SK-N-SH (cell line): Measurements from ENCODE around the gene FBXO34. TPM values are rescaled to one million over a fixed set of nuclear protein-coding genes. Genes with fewer than 3 reads are reported as not detected.

Experiments used
- CTCF ChIA-PET: fragments of 300-600, 350-600 bp; formaldehyde crosslinking; extraction: SDS; loops from one replicate; lab custom pipeline; 2021; lab: Yijun Ruan, JAX
- POLR2A ChIA-PET: fragments of 350-600 bp; sonication (Branson Sonifier 250); formaldehyde crosslinking; extraction: SDS; loops from one replicate; lab custom pipeline; 2020; ENCODE audit warnings: antibody characterized with exemption, inconsistent platforms; lab: Yijun Ruan, JAX
- DNase-seq: peaks from one replicate; pipeline ENCODE4 v3.0.0; 2012
- H2AFZ ChIP-seq: fragments of 200-600 bp; sonication (generic); 2 replicates; pipeline ENCODE4 v1.8.1; 2016; ENCODE audit warnings: antibody characterized with exemption, mild to moderate bottlenecking, low read depth
- H3F3A ChIP-seq: fragments of 200-600 bp; sonication (generic); replicated peaks from 2 replicates; pipeline ENCODE3; 2016; ENCODE audit warnings: antibody characterized with exemption, mild to moderate bottlenecking; ENCODE audit not compliant: insufficient read depth
- H3K27ac ChIP-seq, 2 experiments: fragments of 200-500 bp in 1 of 2; fragments of 200-600 bp in 1 of 2; sonication (Bioruptor generic) in 1 of 2; sonication (generic), shearing (Covaris generic) in 1 of 2; 2 replicates each; pipeline versions ENCODE4 v1.5.1 to v1.6.1; 2014 to 2016; ENCODE audit warnings: low read depth in 2 of 2, inconsistent platforms in 1 of 2, low read length in 1 of 2, mild to moderate bottlenecking in 1 of 2, mixed read lengths in 1 of 2
- H3K27me3 ChIP-seq: fragments of 200-600 bp; sonication (generic), shearing (Covaris generic); 2 replicates; pipeline ENCODE4 v1.6.1; 2016; ENCODE audit warnings: mixed run types; ENCODE audit not compliant: insufficient read depth
- H3K36me3 ChIP-seq, 2 experiments: fragments of 200-500 bp in 1 of 2; fragments of 200-600 bp in 1 of 2; sonication (Bioruptor generic) in 1 of 2; sonication (generic) in 1 of 2; replicated peaks in 1 of 2; 2 replicates each; pipeline versions ENCODE3 to v1.5.1; 2014 to 2016; ENCODE audit warnings: low read length in 1 of 2, mild to moderate bottlenecking in 1 of 2; ENCODE audit not compliant: insufficient read depth in 2 of 2, control insufficient read depth in 1 of 2
- H3K4me1 ChIP-seq, 2 experiments: fragments of 200-500 bp in 1 of 2; fragments of 200-600 bp in 1 of 2; sonication (Bioruptor generic) in 1 of 2; sonication (generic), shearing (Covaris generic) in 1 of 2; 2 replicates each; pipeline versions ENCODE4 v1.5.1 to v1.6.1; 2014 to 2016; ENCODE audit warnings: low read depth in 1 of 2, low read length in 1 of 2, mixed run types in 1 of 2; ENCODE audit not compliant: insufficient read depth in 2 of 2, control insufficient read depth in 1 of 2
- H3K4me2 ChIP-seq: fragments of 200-600 bp; sonication (generic), shearing (Covaris generic); 2 replicates; pipeline ENCODE4 v1.6.1; 2017; ENCODE audit warnings: mixed run types
- H3K4me3 ChIP-seq, 2 experiments: fragments of 200-500 bp in 1 of 2; fragments of 200-600 bp in 1 of 2; sonication (Bioruptor generic) in 1 of 2; sonication (generic), shearing (Covaris generic) in 1 of 2; 2 replicates each; pipeline versions ENCODE4 v1.5.1 to v1.8.1; 2014 to 2016; ENCODE audit warnings: low read depth in 2 of 2, inconsistent platforms in 1 of 2, low read length in 1 of 2, mild to moderate bottlenecking in 1 of 2, mixed read lengths in 1 of 2, moderate library complexity in 1 of 2
- H3K79me2 ChIP-seq: fragments of 200-600 bp; sonication (generic); 2 replicates; pipeline ENCODE4 v1.8.1; 2017; ENCODE audit warnings: mild to moderate bottlenecking; ENCODE audit not compliant: insufficient read depth
- H3K9ac ChIP-seq: fragments of 200-600 bp; sonication (generic); 2 replicates; pipeline ENCODE4 v1.6.1; 2017; ENCODE audit warnings: mixed run types
- H3K9me2 ChIP-seq: fragments of 200-600 bp; sonication (generic); 2 replicates; pipeline ENCODE4 v1.6.1; 2017; ENCODE audit warnings: mixed run types
- H3K9me3 ChIP-seq: fragments of 200-600 bp; sonication (generic); 2 replicates; pipeline ENCODE4 v1.6.1; 2017; ENCODE audit warnings: mixed run types, mild to moderate bottlenecking, moderate library complexity
- H4K20me1 ChIP-seq: fragments of 200-600 bp; sonication (generic); 2 replicates; pipeline ENCODE4 v1.6.1; 2017; ENCODE audit warnings: mild to moderate bottlenecking, mixed run types; ENCODE audit not compliant: insufficient read depth
- CHD2 ChIP-seq: fragments of 150-350 bp; IDR thresholded peaks from 2 replicates; pipeline ENCODE4 v1.6.1; 2018; ENCODE audit warnings: low read length; ENCODE audit not compliant: partially characterized antibody
- CTCF ChIP-seq: fragments of 200-600 bp; sonication (generic); IDR thresholded peaks from 2 replicates; pipeline ENCODE4 v1.6.1; 2017; ENCODE audit warnings: antibody characterized with exemption, mild to moderate bottlenecking, moderate library complexity
- GATA2 ChIP-seq: sonication (generic); formaldehyde crosslinking; IDR thresholded peaks from 2 replicates; pipeline ENCODE4 v1.5.0; 2020; ENCODE audit warnings: mild to moderate bottlenecking, missing genetic modification reagents
- MEF2A ChIP-seq: IDR thresholded peaks from 2 replicates; pipeline ENCODE4 v1.4.0; 2012; ENCODE audit warnings: low read depth, borderline replicate concordance
- NFIC ChIP-seq: IDR thresholded peaks from 2 replicates; pipeline ENCODE4 v1.4.0; 2012; ENCODE audit warnings: borderline replicate concordance
- PBX3 ChIP-seq: IDR thresholded peaks from 2 replicates; pipeline ENCODE4; 2012
- RAD21 ChIP-seq: IDR thresholded peaks from 2 replicates; pipeline ENCODE4 v1.6.1; 2012; ENCODE audit warnings: mild to moderate bottlenecking, low read length
- RCOR1 ChIP-seq: fragments of 150-350 bp; IDR thresholded peaks from 2 replicates; pipeline ENCODE4 v1.6.1; 2017; ENCODE audit warnings: antibody characterized with exemption, low read length
- RFX5 ChIP-seq: IDR thresholded peaks from 2 replicates; pipeline ENCODE4 v1.6.1; 2012; ENCODE audit warnings: mild to moderate bottlenecking, improper control_type of control experiment, low read length
- USF1 ChIP-seq: IDR thresholded peaks from 2 replicates; pipeline ENCODE4 v1.4.0; 2012; ENCODE audit warnings: low read depth, borderline replicate concordance
- YY1 ChIP-seq: IDR thresholded peaks from 2 replicates; pipeline ENCODE4 v1.4.0; 2012; ENCODE audit warnings: low read depth, mild to moderate bottlenecking
- WGBS: methylation state at CpG from one replicate; pipeline ENCODE4 v1.1.6; 2017; ENCODE audit warnings: low lambda C conversion rate; 5-methylcytosine and 5-hydroxymethylcytosine counted together
- polyA plus RNA-seq, 3 experiments: library from polyadenylated mRNA; depleted of rRNA; stranded (reverse); fragments of >200 nt; gene quantifications; 2 replicates each; pipeline ENCODE4 v1.2.3, GENCODE V29; 2012
- small RNA-seq, 7 experiments: library from RNA; depleted of rRNA; stranded (forward); fragments of <200 nt; gene quantifications; one replicate each; pipeline ENCODE3, GENCODE V24; 2012
- TF ChIP-seq, protein P1 (sequence below): IDR thresholded peaks from 2 replicates; pipeline ENCODE4 v1.4.0; 2012; ENCODE audit warnings: low read depth, borderline replicate concordance

FBXO34 gene
- polyA plus RNA-seq, 1 of the 3 experiments (the other 2 are of a cell fraction) = 10.0 TPM

- no peak overlapping the region for H3K4me2 ChIP-seq
- DNase-seq = no peak
- H3F3A ChIP-seq = no peaks in the 10 kb centered on the region
- no peak overlapping the region for H2AFZ ChIP-seq
- CTCF ChIA-PET = no interaction called here
- 94% methylated on average over 6 of the region's 6 CpGs for WGBS
- no peak overlapping the region for H3K4me3 ChIP-seq
- no peaks in the 10 kb centered on the region for H3K27me3 ChIP-seq
- H3K79me2 ChIP-seq = peaks cover 47% of the 10 kb centered on the region
- peaks cover 2 to 10% of the 10 kb centered on the region in 2 experiments; a peak in 3 of 4 replicates for H3K4me1 ChIP-seq
- no peaks in the 10 kb centered on the region for H3K9me3 ChIP-seq
- no peaks in the 10 kb centered on the region for H3K9me2 ChIP-seq
- POLR2A ChIA-PET = no interaction called here
- H3K36me3 ChIP-seq = no peaks in the 10 kb centered on the region
- H4K20me1 ChIP-seq = peaks cover 21% of the 10 kb centered on the region
- no peak overlapping the region for H3K9ac ChIP-seq
- TF ChIP-seq, protein P1, sequence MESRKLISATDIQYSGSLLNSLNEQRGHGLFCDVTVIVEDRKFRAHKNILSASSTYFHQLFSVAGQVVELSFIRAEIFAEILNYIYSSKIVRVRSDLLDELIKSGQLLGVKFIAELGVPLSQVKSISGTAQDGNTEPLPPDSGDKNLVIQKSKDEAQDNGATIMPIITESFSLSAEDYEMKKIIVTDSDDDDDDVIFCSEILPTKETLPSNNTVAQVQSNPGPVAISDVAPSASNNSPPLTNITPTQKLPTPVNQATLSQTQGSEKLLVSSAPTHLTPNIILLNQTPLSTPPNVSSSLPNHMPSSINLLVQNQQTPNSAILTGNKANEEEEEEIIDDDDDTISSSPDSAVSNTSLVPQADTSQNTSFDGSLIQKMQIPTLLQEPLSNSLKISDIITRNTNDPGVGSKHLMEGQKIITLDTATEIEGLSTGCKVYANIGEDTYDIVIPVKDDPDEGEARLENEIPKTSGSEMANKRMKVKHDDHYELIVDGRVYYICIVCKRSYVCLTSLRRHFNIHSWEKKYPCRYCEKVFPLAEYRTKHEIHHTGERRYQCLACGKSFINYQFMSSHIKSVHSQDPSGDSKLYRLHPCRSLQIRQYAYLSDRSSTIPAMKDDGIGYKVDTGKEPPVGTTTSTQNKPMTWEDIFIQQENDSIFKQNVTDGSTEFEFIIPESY = no peak
- TF ChIP-seq CTCF (no peak), NFIC (no peak), YY1 (no peak), RCOR1 (no peak), RFX5 (no peak), GATA2 (CRISPR knock-in tag) (no peak), CHD2 (no peak), RAD21 (no peak), PBX3 (no peak), USF1 (no peak), MEF2A (no peak)
- H3K27ac ChIP-seq = no peak overlapping the region
These were observed 130.5 kb downstream of the FBXO34 start for GRCh38 chr14:55401751-55402150.

Small RNAs within 50 kb of the gene (small RNA-seq; reads per million reads assigned to genes)
- 0 reads per million in 7 experiments for gene AL356801.1

Other genes starting within 250 kb of the FBXO34 start
- gene WDHD1, start 244.3 kb upstream of the FBXO34 start, polyA plus RNA-seq (2012; rRNA removed) = 2.9 and 3.6 TPM in 2 replicates
- 2.2 and 3.2 TPM in 2 replicates for gene SOCS4, start 244.2 kb upstream of the FBXO34 start, polyA plus RNA-seq (2012; rRNA removed)
- gene MAPK1IP1L, start 219.8 kb upstream of the FBXO34 start, polyA plus RNA-seq (2012; rRNA removed) = 105 and 129 TPM in 2 replicates
- gene LGALS3, start 142.2 kb upstream of the FBXO34 start, polyA plus RNA-seq (2012; rRNA removed) = 59.5 and 59.8 TPM in 2 replicates
- gene DLGAP5, start 79.8 kb upstream of the FBXO34 start, polyA plus RNA-seq (2012; rRNA removed) = 6.2 and 6.4 TPM in 2 replicates
- gene ATG14, start 140.4 kb downstream of the FBXO34 start, polyA plus RNA-seq (2012; rRNA removed) = 4.3 and 5.4 TPM in 2 replicates
- not detected in 2 replicates for gene TBPL2, start 169.2 kb downstream of the FBXO34 start, polyA plus RNA-seq (2012; rRNA removed)